HEK293 (cell line): ENCODE results near the gene PNKD.

ENCODE experiments used
- CTCF ChIA-PET: fragments of 350-600 bp; formaldehyde crosslinking; extraction: SDS; loops from one replicate; lab custom pipeline; 2021; ENCODE audit warnings: antibody characterized with exemption; lab: Yijun Ruan, JAX
- POLR2A ChIA-PET: fragments of 300-600 bp; formaldehyde crosslinking; extraction: SDS; loops from one replicate; lab custom pipeline; 2020; ENCODE audit warnings: antibody characterized with exemption, inconsistent platforms; lab: Yijun Ruan, JAX
- H3K27ac ChIP-seq: fragments of 200-500 bp; sonication (Bioruptor generic); 2 replicates; pipeline ENCODE4 v1.5.1; 2014; ENCODE audit warnings: low read depth, low read length, control low read depth, inconsistent platforms; ENCODE audit errors: extremely low read depth
- H3K36me3 ChIP-seq, 2 experiments: fragments of 200-500 bp in 1 of 2; sonication (Bioruptor generic) in 1 of 2; 1 replicate in 1 of 2; 2 replicates in 1 of 2; pipeline ENCODE4 v1.5.1; 2014 to 2017; ENCODE audit warnings: inconsistent platforms in 2 of 2, low read length in 2 of 2; ENCODE audit not compliant: control insufficient read depth in 2 of 2, insufficient read depth in 1 of 2
- H3K4me1 ChIP-seq: fragments of 200-500 bp; sonication (Bioruptor generic); 2 replicates; pipeline ENCODE4 v1.5.1; 2014; ENCODE audit warnings: mild to moderate bottlenecking, low read length, inconsistent platforms; ENCODE audit not compliant: control insufficient read depth, insufficient read depth
- H3K4me3 ChIP-seq: 2 replicates; pipeline ENCODE4 v1.5.1; 2011; ENCODE audit warnings: low read depth, mild to moderate bottlenecking, control low read depth, low read length, moderate library complexity
- H3K9me3 ChIP-seq: fragments of 200-500 bp; sonication (Bioruptor generic); 2 replicates; pipeline ENCODE4 v1.5.1; 2014; ENCODE audit warnings: low read depth, low read length, inconsistent platforms; ENCODE audit not compliant: control insufficient read depth, insufficient read depth
- EGR2 ChIP-seq: fragments of 450-650 bp; formaldehyde crosslinking; IDR thresholded peaks from 2 replicates; pipeline ENCODE4 v1.5.1; 2016; ENCODE audit warnings: low read depth, missing biosample characterization, missing genetic modification characterization
- PRDM4 ChIP-seq: fragments of 450-650 bp; formaldehyde crosslinking; IDR thresholded peaks from 2 replicates; pipeline ENCODE4 v1.5.1; 2017; ENCODE audit warnings: missing biosample characterization, missing genetic modification characterization
- ZEB2 ChIP-seq: fragments of 450-650 bp; formaldehyde crosslinking; IDR thresholded peaks from 2 replicates; pipeline ENCODE4 v1.5.1; 2016; ENCODE audit warnings: missing biosample characterization, missing genetic modification characterization
- ZFHX2 ChIP-seq: fragments of 450-650 bp; formaldehyde crosslinking; conservative IDR thresholded peaks from 2 replicates; pipeline ENCODE4 v1.5.1; 2016; ENCODE audit warnings: missing biosample characterization, missing genetic modification characterization
- ZFP41 ChIP-seq: fragments of 450-650 bp; formaldehyde crosslinking; IDR thresholded peaks from 2 replicates; pipeline ENCODE4 v1.5.1; 2016; ENCODE audit warnings: missing biosample characterization, missing genetic modification characterization, borderline replicate concordance
- ZIC2 ChIP-seq: fragments of 450-650 bp; formaldehyde crosslinking; IDR thresholded peaks from 2 replicates; pipeline ENCODE4 v1.5.1; 2016; ENCODE audit warnings: missing biosample characterization, missing genetic modification characterization
- ZNF19 ChIP-seq: fragments of 450-650 bp; formaldehyde crosslinking; IDR thresholded peaks from 2 replicates; pipeline ENCODE4; 2016; ENCODE audit warnings: missing biosample characterization, missing genetic modification characterization, low read depth
- ZNF24 ChIP-seq: fragments of 450-650 bp; formaldehyde crosslinking; IDR thresholded peaks from 2 replicates; pipeline ENCODE4 v1.5.1; 2016; ENCODE audit warnings: missing biosample characterization, missing genetic modification characterization
- ZNF274 ChIP-seq, 2 experiments: fragments of 200-500 bp in 1 of 2; fragments of 450-650 bp in 1 of 2; sonication (Bioruptor generic) in 1 of 2; formaldehyde crosslinking in 1 of 2; IDR thresholded peaks; 2 replicates each; pipeline versions ENCODE4 v1.5.1 to v1.6.1; 2014 to 2016; ENCODE audit warnings: borderline replicate concordance in 1 of 2, inconsistent platforms in 1 of 2, low read length in 1 of 2, missing biosample characterization in 1 of 2, missing genetic modification characterization in 1 of 2
- ZNF280C ChIP-seq: fragments of 450-650 bp; formaldehyde crosslinking; IDR thresholded peaks from 2 replicates; pipeline ENCODE4 v1.5.1; 2016; ENCODE audit warnings: missing biosample characterization, missing genetic modification characterization
- ZNF426 ChIP-seq: fragments of 450-650 bp; formaldehyde crosslinking; IDR thresholded peaks from 2 replicates; pipeline ENCODE4 v1.5.1; 2017; ENCODE audit warnings: missing biosample characterization, missing genetic modification characterization, mild to moderate bottlenecking, inconsistent platforms, moderate library complexity
- ZNF473 ChIP-seq: fragments of 450-650 bp; formaldehyde crosslinking; IDR thresholded peaks from 2 replicates; pipeline ENCODE4 v1.5.1; 2017; ENCODE audit warnings: missing biosample characterization, missing genetic modification characterization
- ZNF48 ChIP-seq: fragments of 450-650 bp; formaldehyde crosslinking; IDR thresholded peaks from 2 replicates; pipeline ENCODE4 v1.5.1; 2016; ENCODE audit warnings: missing biosample characterization, missing genetic modification characterization
- ZNF501 ChIP-seq: fragments of 450-650 bp; formaldehyde crosslinking; IDR thresholded peaks from 2 replicates; pipeline ENCODE4 v1.5.1; 2016; ENCODE audit warnings: missing biosample characterization, missing genetic modification characterization
- ZNF521 ChIP-seq: fragments of 450-650 bp; formaldehyde crosslinking; IDR thresholded peaks from 2 replicates; pipeline ENCODE4 v1.5.1; 2017; ENCODE audit warnings: missing biosample characterization, mild to moderate bottlenecking, missing genetic modification characterization
- ZNF600 ChIP-seq: fragments of 450-650 bp; formaldehyde crosslinking; IDR thresholded peaks from 2 replicates; pipeline ENCODE4 v1.5.1; 2016; ENCODE audit warnings: missing biosample characterization, missing genetic modification characterization
- ZNF707 ChIP-seq: fragments of 450-650 bp; formaldehyde crosslinking; IDR thresholded peaks from 2 replicates; pipeline ENCODE4 v1.5.1; 2016; ENCODE audit warnings: missing biosample characterization, missing genetic modification characterization
- ZNF776 ChIP-seq: fragments of 450-650 bp; formaldehyde crosslinking; IDR thresholded peaks from 2 replicates; pipeline ENCODE4 v1.5.0; 2017; ENCODE audit warnings: missing biosample characterization, missing genetic modification characterization, borderline replicate concordance
- ZNF792 ChIP-seq: fragments of 450-650 bp; formaldehyde crosslinking; IDR thresholded peaks from 2 replicates; pipeline ENCODE4 v1.5.1; 2016; ENCODE audit warnings: missing biosample characterization, missing genetic modification characterization
- ZSCAN5A ChIP-seq: fragments of 450-650 bp; formaldehyde crosslinking; IDR thresholded peaks from 2 replicates; pipeline ENCODE4 v1.5.1; 2016; ENCODE audit warnings: missing biosample characterization, missing genetic modification characterization

The PNKD gene

GRCh38 chr2:218282173-218282991, 12.1 kb downstream of the PNKD start:
- peaks cover 0 to 43% of the 10 kb centered on the region in 2 experiments; a peak in 2 of 3 replicates for H3K36me3 ChIP-seq
- H3K4me3 ChIP-seq, result no peak overlapping the region
- H3K9me3 ChIP-seq, result no peaks in the 10 kb centered on the region
- TF ChIP-seq ZNF707 (tag by site-specific recombination) (no peak), ZFP41 (tag by site-specific recombination) (no peak), ZFHX2 (tag by site-specific recombination) (0 out of 2 replicates have a peak, but pooled peaks have one; percentile 16), EGR2 (tag by site-specific recombination) (peak; percentile 47), ZIC2 (peak; percentile 42)
- H3K27ac ChIP-seq, result no peak overlapping the region
- CTCF ChIA-PET, result interaction anchor here (1.2 kb wide), 1 partner anchor 9 kb away, joined by 4 read pairs; no protein-coding TSS in a partner anchor
- POLR2A ChIA-PET, result no interaction called here
- H3K4me1 ChIP-seq, result no peaks in the 10 kb centered on the region

GRCh38 chr2:218284106-218284811, 13.9 kb downstream of the PNKD start:
- POLR2A ChIA-PET, result interaction anchor here (0.6 to 2.1 kb wide), 2 partner anchors 11 to 14 kb away, joined by 3 to 10 read pairs; partner anchors contain the start of genes AAMP and PNKD
- Histone ChIP-seq H3K4me1 (no peaks in the 10 kb centered on the region), H3K27ac (no peak overlapping the region), H3K4me3 (no peak overlapping the region), H3K9me3 (no peaks in the 10 kb centered on the region), H3K36me3 (peaks cover 0 to 24% of the 10 kb centered on the region in 2 experiments; a peak in 2 of 3 replicates)
- CTCF ChIA-PET, result interaction anchor here (1.1 to 4.8 kb wide), 3 partner anchors 8 to 72 kb away, joined by 3 to 59 read pairs (median 5); partner anchors contain the start of genes AAMP, CATIP, PNKD and TMBIM1
- TF ChIP-seq PRDM4 (tag by site-specific recombination) (peak; percentile 91), ZNF473 (tag by site-specific recombination) (no peak), ZNF274 (IDR thresholded peaks at IDR 0.05; ENCODE audit: low read length) (no peak), ZNF274 (tag by site-specific recombination; IDR thresholded peaks at IDR 0.05; ENCODE audit: borderline replicate concordance) (no peak)

GRCh38 chr2:218285604-218286003, 15.3 kb downstream of the PNKD start:
- H3K4me1 ChIP-seq, result no peaks in the 10 kb centered on the region
- H3K36me3 ChIP-seq, result peaks cover 0 to 11% of the 10 kb centered on the region in 2 experiments; a peak in 2 of 3 replicates
- no peak overlapping the region for H3K4me3 ChIP-seq
- H3K27ac ChIP-seq, result no peak overlapping the region
- POLR2A ChIA-PET, result interaction anchor here (2.0 to 3.0 kb wide), 3 partner anchors 9 to 15 kb away, joined by 7 to 29 read pairs (median 10); partner anchors contain the start of genes AAMP and PNKD
- CTCF ChIA-PET, result interaction anchor here (0.5 to 4.8 kb wide), 5 partner anchors 10 to 355 kb away, joined by 3 to 59 read pairs (median 3); partner anchors contain the start of genes AAMP and PNKD
- H3K9me3 ChIP-seq, result no peaks in the 10 kb centered on the region
- no peak for TF ChIP-seq ZNF501 (tag by site-specific recombination)
- no peak for TF ChIP-seq ZNF24
- TF ChIP-seq ZNF792 (tag by site-specific recombination), result no peak
- no peak for TF ChIP-seq ZNF600 (tag by site-specific recombination)
- TF ChIP-seq ZNF280C (tag by site-specific recombination), result no peak
- TF ChIP-seq ZNF426 (tag by site-specific recombination), result no peak
- no peak for TF ChIP-seq ZNF521 (tag by site-specific recombination)
- TF ChIP-seq ZSCAN5A, result no peak
- no peak for TF ChIP-seq ZNF776
- no peak for TF ChIP-seq ZEB2 (tag by site-specific recombination)
- no peak for TF ChIP-seq ZNF48 (tag by site-specific recombination)
- no peak for TF ChIP-seq ZNF19 (tag by site-specific recombination)
